DOHH2 (cell line): Measurements from ENCODE around the gene FRMPD4.

Experiments
- H3F3A ChIP-seq: fragments of 200-600 bp; sonication (generic), shearing (Covaris generic); 2 replicates; pipeline ENCODE4 v1.6.0; 2016; ENCODE audit warnings: antibody characterized with exemption, mild to moderate bottlenecking; ENCODE audit not compliant: control insufficient read depth, insufficient read depth
- H3K27ac ChIP-seq: fragments of 200-600 bp; sonication (generic); 2 replicates; pipeline ENCODE4 v1.5.1; 2014; ENCODE audit warnings: low read depth, mild to moderate bottlenecking, low read length, moderate library complexity
- H3K27me3 ChIP-seq: fragments of 200-600 bp; sonication (generic); 2 replicates; pipeline ENCODE4 v1.6.1; 2014; ENCODE audit warnings: mild to moderate bottlenecking, low read length, mixed read lengths; ENCODE audit not compliant: control insufficient read depth
- H3K36me3 ChIP-seq: fragments of 200-600 bp; sonication (generic); 2 replicates; pipeline ENCODE4 v1.6.1; 2014; ENCODE audit warnings: mild to moderate bottlenecking, low read length, moderate library complexity, mixed read lengths; ENCODE audit not compliant: control insufficient read depth
- H3K4me1 ChIP-seq: fragments of 200-600 bp; sonication (generic); 2 replicates; pipeline ENCODE4 v1.6.1; 2014; ENCODE audit warnings: mild to moderate bottlenecking, low read length, mixed read lengths; ENCODE audit not compliant: control insufficient read depth
- H3K4me2 ChIP-seq: fragments of 200-600 bp; sonication (generic); 2 replicates; pipeline ENCODE4 v1.6.0; 2014; ENCODE audit warnings: mild to moderate bottlenecking, low read length, moderate library complexity
- H3K4me3 ChIP-seq: fragments of 200-600 bp; sonication (generic); 2 replicates; pipeline ENCODE4 v1.5.1; 2014; ENCODE audit warnings: mild to moderate bottlenecking, low read length, mixed read lengths
- H3K79me2 ChIP-seq: fragments of 200-600 bp; sonication (generic); 2 replicates; pipeline ENCODE4 v1.6.1; 2014; ENCODE audit warnings: mild to moderate bottlenecking, low read length, mixed read lengths; ENCODE audit not compliant: control insufficient read depth
- H3K9me2 ChIP-seq: fragments of 200-600 bp; sonication (generic); replicated peaks from 2 replicates; pipeline ENCODE4 v1.6.1; 2014; ENCODE audit warnings: mild to moderate bottlenecking, low read length, mixed read lengths; ENCODE audit not compliant: control insufficient read depth
- H3K9me3 ChIP-seq: fragments of 200-600 bp; sonication (generic); 2 replicates; pipeline ENCODE4 v1.6.1; 2014; ENCODE audit warnings: antibody characterized with exemption, low read length, mixed read lengths; ENCODE audit not compliant: control insufficient read depth, insufficient read depth
- H4K20me1 ChIP-seq: fragments of 200-600 bp; sonication (generic); 2 replicates; pipeline ENCODE4 v1.6.0; 2014; ENCODE audit warnings: low read depth, mild to moderate bottlenecking, antibody characterized with exemption, low read length, moderate library complexity; ENCODE audit not compliant: control insufficient read depth, insufficient read depth
- EZH2phosphoT487 ChIP-seq: fragments of 200-600 bp; sonication (generic); IDR thresholded peaks from 2 replicates; pipeline ENCODE4 v1.6.1; 2017; ENCODE audit warnings: borderline replicate concordance, mild to moderate bottlenecking, antibody characterized with exemption, low read length, moderate library complexity, mixed read lengths
- TF ChIP-seq, protein P1 (sequence below): fragments of 200-600 bp; sonication (generic); IDR thresholded peaks from one replicate; pipeline ENCODE4 v1.5.1; 2014; ENCODE audit warnings: antibody characterized with exemption, mild to moderate bottlenecking, low read depth, low read length; ENCODE audit not compliant: poor library complexity, severe bottlenecking

FRMPD4 gene

GRCh38 chrX:12170755-12171154, 32.5 kb downstream of the FRMPD4 start:
- Histone ChIP-seq H3K4me1 (no peaks in the 10 kb centered on the region), H3K4me3 (no peak overlapping the region), H3K27me3 (no peaks in the 10 kb centered on the region), H3K4me2 (no peak overlapping the region), H3K9me3 (no peaks in the 10 kb centered on the region), H3F3A (no peaks in the 10 kb centered on the region), H3K36me3 (no peaks in the 10 kb centered on the region), H3K27ac (no peak overlapping the region), H3K79me2 (no peaks in the 10 kb centered on the region), H4K20me1 (no peaks in the 10 kb centered on the region), H3K9me2 (no peaks in the 10 kb centered on the region)
- no peak for TF ChIP-seq EZH2phosphoT487
- TF ChIP-seq, protein P1, sequence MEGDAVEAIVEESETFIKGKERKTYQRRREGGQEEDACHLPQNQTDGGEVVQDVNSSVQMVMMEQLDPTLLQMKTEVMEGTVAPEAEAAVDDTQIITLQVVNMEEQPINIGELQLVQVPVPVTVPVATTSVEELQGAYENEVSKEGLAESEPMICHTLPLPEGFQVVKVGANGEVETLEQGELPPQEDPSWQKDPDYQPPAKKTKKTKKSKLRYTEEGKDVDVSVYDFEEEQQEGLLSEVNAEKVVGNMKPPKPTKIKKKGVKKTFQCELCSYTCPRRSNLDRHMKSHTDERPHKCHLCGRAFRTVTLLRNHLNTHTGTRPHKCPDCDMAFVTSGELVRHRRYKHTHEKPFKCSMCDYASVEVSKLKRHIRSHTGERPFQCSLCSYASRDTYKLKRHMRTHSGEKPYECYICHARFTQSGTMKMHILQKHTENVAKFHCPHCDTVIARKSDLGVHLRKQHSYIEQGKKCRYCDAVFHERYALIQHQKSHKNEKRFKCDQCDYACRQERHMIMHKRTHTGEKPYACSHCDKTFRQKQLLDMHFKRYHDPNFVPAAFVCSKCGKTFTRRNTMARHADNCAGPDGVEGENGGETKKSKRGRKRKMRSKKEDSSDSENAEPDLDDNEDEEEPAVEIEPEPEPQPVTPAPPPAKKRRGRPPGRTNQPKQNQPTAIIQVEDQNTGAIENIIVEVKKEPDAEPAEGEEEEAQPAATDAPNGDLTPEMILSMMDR = no peak

DNA sequence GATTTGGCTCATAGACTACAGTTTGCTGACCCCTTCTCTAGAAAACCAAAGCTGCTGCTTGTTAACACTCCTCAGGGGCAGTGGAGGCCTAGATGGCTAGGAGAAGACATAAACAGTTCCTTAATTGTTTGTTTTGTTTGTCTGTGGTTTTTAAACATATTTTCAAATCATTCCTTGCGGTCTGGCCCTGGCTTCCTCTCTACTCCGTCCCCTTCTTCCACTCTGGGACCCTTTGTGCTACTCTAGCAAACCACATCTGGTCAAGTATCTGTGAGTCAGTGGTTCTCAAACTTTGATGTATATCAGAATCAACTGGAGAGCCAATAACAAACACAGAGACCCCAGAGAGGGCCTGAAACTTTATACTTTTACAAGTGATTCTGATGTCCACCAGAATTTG, 36.1 kb downstream of the FRMPD4 start:
- no peak overlapping the region for H3K4me2 ChIP-seq
- no peak overlapping the region for H3K27ac ChIP-seq
- no peaks in the 10 kb centered on the region for H3F3A ChIP-seq
- H3K27me3 ChIP-seq = no peaks in the 10 kb centered on the region
- no peaks in the 10 kb centered on the region for H3K4me1 ChIP-seq
- H4K20me1 ChIP-seq = no peaks in the 10 kb centered on the region
- H3K36me3 ChIP-seq = no peaks in the 10 kb centered on the region
- no peaks in the 10 kb centered on the region for H3K79me2 ChIP-seq
- TF ChIP-seq EZH2phosphoT487 = no peak
- TF ChIP-seq, protein P1 = no peak
- H3K4me3 ChIP-seq = no peak overlapping the region
- no peaks in the 10 kb centered on the region for H3K9me2 ChIP-seq
- H3K9me3 ChIP-seq = no peaks in the 10 kb centered on the region

GRCh38 chrX:12197030-12197429, 58.8 kb downstream of the FRMPD4 start:
- no peaks in the 10 kb centered on the region for H3K27me3 ChIP-seq
- no peaks in the 10 kb centered on the region for H3K9me2 ChIP-seq
- no peaks in the 10 kb centered on the region for H3K4me1 ChIP-seq
- H3K4me3 ChIP-seq = no peak overlapping the region
- H3F3A ChIP-seq = no peaks in the 10 kb centered on the region
- H3K79me2 ChIP-seq = no peaks in the 10 kb centered on the region
- H3K4me2 ChIP-seq = no peak overlapping the region
- no peak for TF ChIP-seq EZH2phosphoT487
- TF ChIP-seq, protein P1 = no peak
- no peaks in the 10 kb centered on the region for H4K20me1 ChIP-seq
- H3K36me3 ChIP-seq = no peaks in the 10 kb centered on the region
- H3K27ac ChIP-seq = no peak overlapping the region
- H3K9me3 ChIP-seq = no peaks in the 10 kb centered on the region

GRCh38 chrX:12206413-12206812, 68.1 kb downstream of the FRMPD4 start:
- Histone ChIP-seq H3K4me2 (no peak overlapping the region), H3K9me2 (no peaks in the 10 kb centered on the region), H4K20me1 (no peaks in the 10 kb centered on the region), H3K4me3 (no peak overlapping the region), H3K79me2 (no peaks in the 10 kb centered on the region), H3K27ac (no peak overlapping the region), H3K4me1 (no peaks in the 10 kb centered on the region), H3K27me3 (no peaks in the 10 kb centered on the region), H3F3A (no peaks in the 10 kb centered on the region), H3K36me3 (no peaks in the 10 kb centered on the region), H3K9me3 (no peaks in the 10 kb centered on the region)
- TF ChIP-seq, protein P1 = no peak
- no peak for TF ChIP-seq EZH2phosphoT487
